T-cell (primary cell): ENCODE measurements around the gene ENG. TPM values are rescaled to one million over a fixed set of nuclear protein-coding genes. Genes with fewer than 3 reads are reported as not detected.
A peak's percentile ranks its signal among the peaks of the same experiment; 100 is the strongest.

Experiments used
- ATAC-seq, 4 experiments: fragments of 200-7000 bp in 3 of 4; fragments of 150-1000 bp in 1 of 4; cut with Tn5 transposase; replicated peaks in 1 of 4; 1 replicate in 3 of 4; 2 replicates in 1 of 4; pipeline ENCODE4 v1.10.0; 2021; ENCODE audit warnings: moderate library complexity in 3 of 4, mild to moderate bottlenecking in 2 of 4, moderate number of reproducible peaks in 1 of 4
- CTCF ChIA-PET, 2 donors: fragments of 300-600 bp; sonication (Branson Sonifier 250); formaldehyde crosslinking; loops; one replicate each; lab custom pipeline; 2022; ENCODE audit warnings: antibody characterized with exemption in 2 of 2; lab: Charles Lee
- POLR2A ChIA-PET, 2 donors: fragments of 300-600 bp; sonication (Branson Sonifier 250); formaldehyde crosslinking; loops; one replicate each; lab custom pipeline; 2022; ENCODE audit warnings: antibody characterized with exemption in 2 of 2; lab: Charles Lee
- DNase-seq, 35 experiments: peaks; one replicate each; pipeline versions ENCODE4 v3.0.0 to v3.0.0-alpha.2; 2013 to 2023
- H3K27ac ChIP-seq: one replicate; pipeline ENCODE4 v1.5.1; 2013; ENCODE audit warnings: low read length
- H3K27me3 ChIP-seq, 2 experiments: replicated peaks in 1 of 2; 1 replicate in 1 of 2; 2 replicates in 1 of 2; pipeline versions ENCODE4 v1.6.1 to v1.7.0; 2013; ENCODE audit warnings: low read length in 1 of 2, mixed read lengths in 1 of 2; ENCODE audit not compliant: control insufficient read depth in 2 of 2, insufficient read depth in 2 of 2; ENCODE audit errors: extremely low read depth in 1 of 2
- H3K36me3 ChIP-seq, 2 donors: 1 replicate in 1 of 2; 2 replicates in 1 of 2; pipeline versions ENCODE4 v1.6.1 to v1.7.0; 2013; ENCODE audit warnings: low read length in 1 of 2; ENCODE audit not compliant: control insufficient read depth in 2 of 2, insufficient read depth in 1 of 2; ENCODE audit errors: extremely low read depth in 1 of 2
- H3K4me1 ChIP-seq, 2 experiments: 1 replicate in 1 of 2; 2 replicates in 1 of 2; pipeline versions ENCODE4 v1.6.1 to v1.7.0; 2013; ENCODE audit warnings: low read length in 2 of 2, mixed read lengths in 1 of 2; ENCODE audit not compliant: insufficient read depth in 2 of 2, control insufficient read depth in 1 of 2; ENCODE audit errors: extremely low read depth in 1 of 2
- H3K4me3 ChIP-seq, 2 donors: 1 replicate in 1 of 2; 2 replicates in 1 of 2; pipeline versions ENCODE4 v1.5.1 to v1.7.0; 2013; ENCODE audit warnings: mild to moderate bottlenecking in 2 of 2, low read length in 1 of 2, moderate library complexity in 1 of 2; ENCODE audit not compliant: control insufficient read depth in 1 of 2; ENCODE audit errors: extremely low read depth in 1 of 2
- H3K9me3 ChIP-seq: 2 replicates; pipeline ENCODE4 v1.7.0; 2013
- H3K27ac Mint-ChIP-seq, 2 donors: one replicate each; pipeline ENCODE4 v1.8.0; 2020 to 2021; ENCODE audit warnings: mild to moderate bottlenecking in 2 of 2, mixed read lengths in 2 of 2
- H3K27me3 Mint-ChIP-seq, 2 donors: one replicate each; pipeline ENCODE4 v1.8.0; 2021 to 2022; ENCODE audit warnings: mixed read lengths in 2 of 2
- H3K36me3 Mint-ChIP-seq: one replicate; pipeline ENCODE4 v1.8.0; 2021; ENCODE audit warnings: mixed read lengths
- H3K4me1 Mint-ChIP-seq, 3 donors: one replicate each; pipeline ENCODE4 v1.8.0; 2020 to 2022; ENCODE audit warnings: mixed read lengths in 3 of 3, mild to moderate bottlenecking in 1 of 3
- H3K4me3 Mint-ChIP-seq, 3 donors: one replicate each; pipeline ENCODE4 v1.8.0; 2020 to 2022; ENCODE audit warnings: mild to moderate bottlenecking in 3 of 3, mixed read lengths in 3 of 3, moderate library complexity in 3 of 3
- H3K9me3 Mint-ChIP-seq, 3 donors: one replicate each; pipeline ENCODE4 v1.8.0; 2020 to 2022; ENCODE audit warnings: mixed read lengths in 3 of 3
- WGBS: methylation state at CpG from one replicate; pipeline ENCODE4 v1.1.5; 2013; ENCODE audit warnings: missing lambda C conversion rate; ENCODE audit not compliant: insufficient coverage; 5-methylcytosine and 5-hydroxymethylcytosine counted together
- total RNA-seq, 35 experiments: library from RNA in 6 of 35; stranded (reverse) in 6 of 35; fragments of 120-200 nt in 1 of 35; gene quantifications; one replicate each; pipeline versions ENCODE4 v1.2.1 to v1.2.4 and lab custom pipeline; 2013 to 2026

ENG gene
- total RNA-seq, 5 donors from 2014 or later (not counting 1 experiment from before 2014, with no cell fraction given), result 6.8 to 16.7 (median 8.8) TPM

DNA sequence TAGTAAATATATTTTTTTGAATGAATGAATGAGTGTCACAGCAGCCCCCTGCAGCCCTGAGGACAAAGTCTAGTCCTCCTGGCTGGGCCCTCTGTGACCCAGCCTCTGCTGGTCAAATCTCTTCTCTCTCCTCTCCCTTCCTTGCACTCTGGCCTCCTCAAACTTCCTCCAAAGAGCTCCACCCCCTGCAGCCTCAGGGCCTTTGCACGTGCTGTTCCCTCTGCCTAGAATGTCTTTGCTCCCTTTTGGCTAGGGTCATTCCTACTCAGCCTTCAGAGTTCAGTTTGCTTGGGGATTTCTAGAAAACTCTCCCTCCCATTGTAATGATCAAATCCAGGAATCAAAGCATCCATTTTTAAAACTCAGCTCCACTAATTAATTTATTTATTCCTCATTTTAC, 89.0 kb downstream of the ENG start:
- Histone ChIP-seq H3K27me3 (no peaks in the 10 kb centered on the region), H3K4me1 (peaks cover 40 to 74% of the 10 kb centered on the region in 2 experiments), H3K27ac (no peak overlapping the region), H3K4me3 (no peak overlapping the region), H3K36me3 (peaks cover 13 to 67% of the 10 kb centered on the region in 2 donors), H3K9me3 (no peaks in the 10 kb centered on the region)
- CTCF ChIA-PET, result interaction anchor here in 1 of 2 donors (0.5 kb wide), 1 partner anchor 496 kb away, joined by 3 read pairs; no protein-coding TSS in a partner anchor
- H3K9me3 Mint-ChIP-seq, result no peaks in the 10 kb centered on the region
- ATAC-seq (no peak), DNase-seq (no peak)
- 91% methylated on average over 1 of the region's 1 CpG for WGBS
- POLR2A ChIA-PET, result no interaction called here
- H3K27ac Mint-ChIP-seq, result peak overlapping the region; percentile 72 to 95
- H3K27me3 Mint-ChIP-seq, result no peaks in the 10 kb centered on the region
- no peak overlapping the region for H3K4me3 Mint-ChIP-seq
- H3K36me3 Mint-ChIP-seq, result peaks cover 40% of the 10 kb centered on the region
- peaks cover 78 to 84% (median 79%) of the 10 kb centered on the region in 3 donors for H3K4me1 Mint-ChIP-seq

Other genes with a start within 250 kb of the ENG start
- gene STXBP1, start 242.4 kb downstream of the ENG start, total RNA-seq, result 10 to 100 TPM in 4 of 5 donors, 1 to 10 TPM in 1; 3.8 to 18.2 (median 17.3) TPM
- under 1 TPM in 3 of 5 donors, not detected in 2; 0.13 to 0.44 (median 0.40) TPM for gene CFAP157, start 147.7 kb downstream of the ENG start, total RNA-seq
- gene PTRH1, start 139.0 kb downstream of the ENG start, total RNA-seq, result 10 to 100 TPM in 4 of 5 donors, 1 to 10 TPM in 1; 4.4 to 15.9 (median 12.9) TPM
- gene TTC16, start 138.6 kb downstream of the ENG start, total RNA-seq, result 10 to 100 TPM in 1 of 5 donors, 1 to 10 TPM in 4; 4.6 to 31.8 (median 6.2) TPM
- gene TOR2A, start 119.4 kb downstream of the ENG start, total RNA-seq, result 10 to 100 TPM in 3 of 5 donors, 1 to 10 TPM in 2; 7.7 to 18.4 (median 15.5) TPM
- 10 to 100 TPM; 31.6 to 48.7 (median 47.7) TPM for gene SH2D3C, start 76.0 kb downstream of the ENG start, total RNA-seq
- 100 to 1,000 TPM; 108 to 159 (median 147) TPM for gene CDK9, start 68.6 kb downstream of the ENG start, total RNA-seq
- gene FPGS, start 51.8 kb downstream of the ENG start, total RNA-seq, result 100 to 1,000 TPM in 3 of 5 donors, 10 to 100 TPM in 2; 78.4 to 151 (median 139) TPM
- gene AK1, start 23.0 kb upstream of the ENG start, total RNA-seq, result 10 to 100 TPM; 40.5 to 54.9 (median 50.4) TPM
- 100 to 1,000 TPM in 2 of 5 donors, 10 to 100 TPM in 3; 73.0 to 123 (median 86.3) TPM for gene ST6GALNAC6, start 44.9 kb upstream of the ENG start, total RNA-seq
- gene ST6GALNAC4, start 62.4 kb upstream of the ENG start, total RNA-seq, result 10 to 100 TPM; 24.9 to 40.7 (median 35.1) TPM
- 1 to 10 TPM in 4 of 5 donors, under 1 TPM in 1; 0.99 to 5.6 (median 2.6) TPM for gene PIP5KL1, start 76.1 kb upstream of the ENG start, total RNA-seq
- 10 to 100 TPM; 32.3 to 66.5 (median 60.5) TPM for gene DPM2, start 83.2 kb upstream of the ENG start, total RNA-seq
- gene EEIG1, start 126.3 kb upstream of the ENG start, total RNA-seq, result 100 to 1,000 TPM; 351 to 746 (median 698) TPM
- gene NAIF1, start 212.7 kb upstream of the ENG start, total RNA-seq, result 10 to 100 TPM; 11.6 to 14.9 (median 13.8) TPM
- gene SLC25A25, start 213.6 kb upstream of the ENG start, total RNA-seq, result 10 to 100 TPM; 11.8 to 21.0 (median 17.3) TPM